ENCODE results near the gene RHBDD2.
"Not testable (repeated sequence)": the region's sequence is repeated elsewhere in the genome, so short reads cannot be mapped to it uniquely, and the experiment has no call there.

DNA sequence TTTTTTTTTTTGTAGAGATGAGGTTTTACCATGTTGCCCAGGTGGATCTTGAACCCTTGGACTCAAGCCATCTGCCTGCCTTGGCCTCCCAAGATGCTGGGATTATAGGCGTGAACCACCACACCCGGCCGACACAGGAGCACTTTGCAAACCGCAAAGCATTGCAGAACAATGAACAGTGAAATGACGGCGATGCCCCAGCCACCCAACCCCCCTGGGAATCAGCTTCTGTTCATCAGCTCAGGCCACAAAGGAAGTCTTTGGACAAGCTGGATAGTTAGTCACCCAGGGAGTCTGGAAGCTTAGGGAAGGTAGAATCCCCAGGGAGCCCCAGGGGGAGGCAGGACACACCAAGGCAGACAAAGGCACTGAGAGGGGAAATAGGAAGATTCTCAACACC lies 49.2 kb upstream of the RHBDD2 start:
- TF ChIP-seq EZH2phosphoT487, EZH2 (IDR thresholded peaks at IDR 0.05): not testable (repeated sequence)
- TF ChIP-seq, protein P1, sequence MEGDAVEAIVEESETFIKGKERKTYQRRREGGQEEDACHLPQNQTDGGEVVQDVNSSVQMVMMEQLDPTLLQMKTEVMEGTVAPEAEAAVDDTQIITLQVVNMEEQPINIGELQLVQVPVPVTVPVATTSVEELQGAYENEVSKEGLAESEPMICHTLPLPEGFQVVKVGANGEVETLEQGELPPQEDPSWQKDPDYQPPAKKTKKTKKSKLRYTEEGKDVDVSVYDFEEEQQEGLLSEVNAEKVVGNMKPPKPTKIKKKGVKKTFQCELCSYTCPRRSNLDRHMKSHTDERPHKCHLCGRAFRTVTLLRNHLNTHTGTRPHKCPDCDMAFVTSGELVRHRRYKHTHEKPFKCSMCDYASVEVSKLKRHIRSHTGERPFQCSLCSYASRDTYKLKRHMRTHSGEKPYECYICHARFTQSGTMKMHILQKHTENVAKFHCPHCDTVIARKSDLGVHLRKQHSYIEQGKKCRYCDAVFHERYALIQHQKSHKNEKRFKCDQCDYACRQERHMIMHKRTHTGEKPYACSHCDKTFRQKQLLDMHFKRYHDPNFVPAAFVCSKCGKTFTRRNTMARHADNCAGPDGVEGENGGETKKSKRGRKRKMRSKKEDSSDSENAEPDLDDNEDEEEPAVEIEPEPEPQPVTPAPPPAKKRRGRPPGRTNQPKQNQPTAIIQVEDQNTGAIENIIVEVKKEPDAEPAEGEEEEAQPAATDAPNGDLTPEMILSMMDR (IDR thresholded peaks at IDR 0.05), result not testable (repeated sequence)

All from neural progenitor cell (in vitro differentiated cells).